ENCODE results near the gene KIAA0513.
"Not testable (repeated sequence)": the region's sequence is repeated elsewhere in the genome, so short reads cannot be mapped to it uniquely, and the experiment has no call there.

Gene KIAA0513

GRCh38 chr16:85051683-85052082, 24.1 kb downstream of the KIAA0513 start:
- DNase-seq = no peak

- no peak for DNase-seq
Measured at GRCh38 chr16:85052536-85052935, 24.9 kb downstream of the KIAA0513 start.

DNA sequence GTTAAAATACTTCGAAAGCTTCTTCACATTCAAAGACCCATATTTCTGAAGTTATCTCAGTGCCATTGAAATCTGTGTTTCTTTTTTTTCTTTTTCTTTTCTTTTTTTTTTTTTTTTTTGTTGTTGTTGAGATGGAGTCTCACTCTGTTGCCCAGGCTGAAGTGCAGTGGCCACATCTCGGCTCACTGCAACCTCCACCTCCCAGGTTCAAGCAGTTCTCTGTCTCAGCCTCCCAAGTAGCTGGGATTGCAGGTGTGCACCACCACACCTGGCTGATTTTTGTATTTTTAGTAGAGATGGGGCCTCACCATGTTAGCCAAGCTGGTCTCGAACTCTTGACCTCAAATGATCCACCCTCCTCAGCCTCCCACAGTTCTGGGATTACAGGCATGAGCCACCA, 26.7 kb downstream of the KIAA0513 start:
- not testable (repeated sequence) for DNase-seq

DNA sequence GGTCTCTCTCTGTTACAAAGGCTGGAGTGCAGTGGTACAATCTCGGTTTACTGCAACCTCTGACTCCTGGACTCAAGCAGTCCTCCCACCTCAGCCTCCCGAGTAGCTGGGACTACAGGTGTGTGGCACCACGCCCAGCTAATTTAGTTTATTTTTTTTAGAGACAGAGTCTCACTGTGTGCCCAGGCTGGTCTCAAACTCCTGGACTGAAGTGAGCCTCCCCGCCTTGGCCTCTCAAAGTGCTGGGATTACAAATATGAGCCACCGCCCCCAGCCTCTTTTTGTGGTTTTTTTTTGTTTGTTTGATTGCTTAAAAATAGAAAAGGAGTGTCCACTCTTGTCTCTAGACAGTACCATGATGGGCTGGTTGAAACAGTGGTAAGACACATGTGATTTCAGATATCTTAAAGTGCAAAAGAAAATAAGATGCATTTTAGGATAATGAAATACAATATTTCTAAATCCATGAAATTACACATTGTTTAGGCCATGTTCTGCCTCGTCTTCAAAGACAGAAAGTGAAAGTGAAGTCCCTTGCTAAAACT, 27.4 kb downstream of the KIAA0513 start:
- no peak for DNase-seq

DNA sequence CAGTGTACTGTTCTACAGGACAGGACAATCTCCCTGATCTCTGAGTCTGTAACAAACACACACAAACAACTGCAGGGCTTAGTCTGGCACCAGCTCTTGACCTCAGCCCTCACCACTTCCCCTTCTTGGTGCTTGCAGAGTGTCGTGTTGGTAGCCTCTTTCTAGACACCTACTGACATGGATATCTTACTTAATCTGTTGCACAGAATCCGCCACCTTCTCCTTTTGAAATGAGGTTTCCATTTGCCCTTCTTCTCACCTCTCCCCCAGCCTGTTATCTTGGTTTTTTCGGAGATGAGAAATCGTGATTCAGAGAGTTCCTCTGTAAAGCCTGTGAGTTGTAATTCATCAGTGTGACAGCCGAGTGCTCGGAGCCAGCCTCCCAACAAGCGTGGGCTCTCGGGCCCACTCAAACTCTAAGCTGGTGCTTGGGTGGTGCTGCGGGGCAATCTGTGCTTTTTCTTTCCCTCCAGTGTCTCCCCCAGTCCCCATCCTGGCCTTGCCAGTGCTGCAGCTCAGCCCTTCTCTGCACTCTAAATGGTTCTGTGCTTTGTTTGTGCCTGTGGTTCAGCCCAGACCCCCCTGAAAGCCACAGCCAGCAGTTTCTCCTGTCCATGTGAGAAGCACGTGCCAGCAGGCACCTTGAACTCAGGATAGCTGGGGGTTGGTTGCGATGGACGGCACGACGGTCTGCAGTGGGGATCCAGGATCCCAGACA, 28.1 kb downstream of the KIAA0513 start:
- no peak for DNase-seq

- no peak for DNase-seq
Measured at GRCh38 chr16:85056211-85056748, 28.7 kb downstream of the KIAA0513 start.

DNA sequence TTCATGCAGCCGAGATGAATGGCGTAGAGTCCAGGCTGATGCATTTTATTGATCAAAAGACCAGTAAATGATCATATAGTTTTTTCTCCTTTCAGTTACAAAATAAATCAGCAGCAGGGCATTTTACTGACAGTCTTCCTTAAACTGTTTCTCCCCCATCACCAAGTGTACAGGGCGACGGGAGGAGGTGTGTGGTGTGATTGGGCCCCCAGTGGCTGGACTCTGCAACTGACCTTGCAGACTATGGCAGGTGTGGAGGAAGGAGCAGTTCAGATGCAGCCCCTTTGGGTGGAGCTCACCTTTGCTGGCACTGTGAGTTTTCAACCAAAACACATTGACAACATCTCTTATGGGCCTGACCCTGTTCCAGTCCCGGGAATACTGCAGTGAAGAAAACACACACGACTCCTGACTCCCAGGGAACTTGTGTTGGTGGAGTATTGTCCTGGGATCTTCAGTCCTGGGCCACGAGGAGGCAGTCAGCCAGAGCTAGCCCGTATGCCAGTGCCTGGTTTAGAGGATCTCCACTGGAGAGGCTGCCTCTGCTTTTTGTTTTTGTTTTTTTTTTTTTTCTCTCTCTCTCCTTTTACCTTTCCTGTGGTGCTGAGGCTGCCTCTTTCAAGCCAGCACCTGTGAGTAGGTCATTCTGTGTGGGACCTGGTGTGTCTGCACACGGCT, 29.8 kb downstream of the KIAA0513 start:
- DNase-seq = no peak

DNA sequence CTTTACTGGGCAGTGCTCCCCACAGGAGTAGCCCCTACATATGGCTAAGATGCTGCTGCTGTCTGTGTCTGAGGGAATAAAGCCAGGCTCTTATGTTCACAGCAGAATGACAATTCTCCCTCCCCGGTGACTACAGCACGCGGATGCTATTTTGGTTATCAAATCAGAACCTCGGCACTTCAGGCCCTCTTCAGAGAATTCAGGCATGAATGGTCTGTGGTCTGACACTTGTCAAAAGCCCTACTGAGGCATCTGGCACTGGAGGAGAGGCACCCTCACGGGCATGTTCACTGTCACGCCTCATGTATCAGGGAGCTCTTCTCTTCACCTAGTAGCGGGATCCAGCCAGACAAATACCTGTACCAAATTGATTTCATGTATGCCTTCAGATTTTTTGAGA, 30.4 kb downstream of the KIAA0513 start:
- DNase-seq = no peak

DNA sequence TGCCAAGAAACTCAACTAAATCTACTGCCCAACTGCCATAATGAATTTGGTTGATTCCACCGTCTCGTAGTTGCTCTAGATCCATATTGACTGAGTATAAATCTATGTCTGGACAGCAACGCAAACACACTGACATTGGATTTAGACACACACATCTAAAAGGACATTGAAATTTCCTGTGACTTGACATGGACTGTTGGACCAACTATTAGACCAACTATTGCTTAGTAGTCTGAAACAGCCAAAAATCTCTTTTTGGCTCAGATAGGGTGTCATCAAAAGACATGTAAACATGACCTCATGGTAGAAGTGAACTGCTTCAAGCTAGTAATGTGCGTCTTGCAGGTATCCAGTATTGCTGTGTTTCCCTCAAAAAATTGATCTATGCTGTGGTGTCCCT, 31.3 kb downstream of the KIAA0513 start:
- DNase-seq = no peak

- no peak for DNase-seq
Measured at GRCh38 chr16:85061566-85061965, 34.0 kb downstream of the KIAA0513 start.

DNA sequence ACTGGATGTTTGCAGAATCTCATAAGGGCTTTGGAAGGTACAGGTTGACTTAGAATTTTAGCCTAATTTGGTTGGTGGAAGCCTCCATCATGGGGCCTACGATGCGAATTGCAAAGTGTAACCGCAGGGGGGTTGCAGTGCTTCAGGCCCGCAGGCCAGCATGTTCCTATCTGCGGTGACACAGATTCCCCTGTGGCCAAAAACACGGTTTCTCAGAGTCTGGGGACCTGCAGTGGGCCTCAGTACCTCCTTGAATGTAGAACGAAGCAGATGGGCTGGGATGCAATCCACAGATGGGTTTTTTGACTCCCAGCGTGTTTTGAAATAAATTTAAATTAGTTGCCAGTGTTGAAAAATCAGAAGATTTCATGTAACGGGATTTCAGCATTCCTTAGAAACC, 34.7 kb downstream of the KIAA0513 start:
- DNase-seq = no peak

GRCh38 chr16:85062845-85063244, 35.2 kb downstream of the KIAA0513 start:
- no peak for DNase-seq

- DNase-seq = no peak
Measured at GRCh38 chr16:85064186-85064585, 36.6 kb downstream of the KIAA0513 start.

- DNase-seq = no peak
Measured at GRCh38 chr16:85065099-85065498, 37.5 kb downstream of the KIAA0513 start.

DNA sequence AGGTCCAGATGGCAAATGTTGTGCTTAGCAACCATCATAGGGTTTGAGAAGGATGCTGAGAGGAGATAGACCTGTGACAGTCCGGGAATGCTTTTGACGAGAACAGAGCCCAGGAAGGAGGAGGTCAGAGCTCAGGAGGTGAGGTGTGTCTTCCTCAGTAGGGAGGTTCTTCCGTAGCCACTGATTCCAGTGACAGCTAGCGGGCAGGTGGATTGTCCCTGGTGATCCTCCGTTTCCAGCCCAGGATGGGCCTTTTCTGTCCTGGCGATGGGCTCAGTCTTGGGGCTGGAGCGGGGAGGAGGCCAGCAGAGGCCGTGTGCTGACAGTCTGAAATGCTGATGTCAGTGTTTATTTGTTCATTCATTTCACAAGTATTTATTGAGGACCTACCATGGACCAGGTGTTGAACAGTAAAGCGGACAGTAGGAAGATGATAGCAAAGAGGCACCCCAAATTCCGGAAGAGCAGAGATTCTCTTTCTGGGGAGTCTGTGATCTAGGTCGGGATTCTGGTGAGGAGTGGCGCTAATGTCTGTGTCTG, 38.8 kb downstream of the KIAA0513 start:
- DNase-seq = no peak

- DNase-seq = no peak
Measured at GRCh38 chr16:85067024-85067423, 39.4 kb downstream of the KIAA0513 start.

DNA sequence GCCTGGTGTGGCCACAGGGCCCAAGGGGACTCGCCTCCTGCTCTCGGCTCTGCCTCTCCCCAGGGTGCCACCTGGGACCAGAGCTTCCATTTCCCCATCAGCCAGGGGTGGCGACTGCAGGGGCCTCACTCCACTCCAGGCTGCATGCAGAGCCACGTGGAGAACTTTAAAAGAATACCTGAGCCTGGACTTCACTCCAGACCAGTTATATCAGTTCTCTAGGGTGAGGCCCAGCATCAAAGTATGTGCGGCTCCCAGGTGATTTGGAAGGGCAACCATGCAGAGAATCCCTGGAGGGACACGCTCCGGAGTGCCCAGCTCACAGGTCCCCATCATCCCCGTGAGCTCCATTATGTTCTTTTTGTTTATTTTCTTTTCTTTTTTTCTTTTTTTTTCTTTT, 39.8 kb downstream of the KIAA0513 start:
- no peak for DNase-seq

- DNase-seq = no peak
Measured at GRCh38 chr16:85068746-85069145, 41.2 kb downstream of the KIAA0513 start.

GRCh38 chr16:85069171-85069570, 41.6 kb downstream of the KIAA0513 start:
- DNase-seq = no peak

GRCh38 chr16:85072076-85072860, 44.7 kb downstream of the KIAA0513 start:
- DNase-seq = no peak

GRCh38 chr16:85072947-85073346, 45.4 kb downstream of the KIAA0513 start:
- DNase-seq = no peak

DNA sequence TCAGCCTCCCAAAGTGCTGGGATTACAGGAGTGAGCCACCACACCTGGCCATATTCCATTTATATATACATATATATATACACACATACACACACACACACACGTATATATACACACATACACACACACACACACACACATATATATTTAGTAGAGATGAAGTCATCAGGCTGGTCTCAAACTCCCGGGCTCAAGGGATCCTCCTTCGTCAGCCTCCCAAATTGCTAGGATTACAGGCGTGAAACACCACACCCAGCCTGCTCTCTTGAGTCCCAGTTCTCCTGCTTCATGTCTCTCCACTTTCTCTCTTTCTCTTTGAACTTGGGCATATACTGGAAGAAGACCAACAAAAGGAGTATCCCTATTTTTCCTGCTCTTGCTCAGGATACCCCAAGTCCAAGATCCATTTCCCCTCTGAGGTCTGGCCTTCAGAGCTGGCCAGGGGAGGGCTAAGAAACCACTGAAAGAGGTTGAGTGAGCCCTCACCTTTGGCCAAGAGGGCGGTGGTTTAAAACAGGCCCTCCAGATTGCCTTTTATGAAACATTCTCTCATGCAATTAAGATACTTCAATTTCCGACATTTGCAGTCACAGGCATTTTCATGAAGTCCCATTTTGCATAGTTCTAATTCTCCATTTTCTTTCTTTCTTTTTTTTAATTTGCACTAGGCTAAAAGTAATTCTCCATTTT, 46.8 kb downstream of the KIAA0513 start:
- no peak for DNase-seq

Measured in T1000 (cell line).